ENCODE results near the gene AQP7. TPM values are rescaled to one million over a fixed set of nuclear protein-coding genes. Genes with fewer than 3 reads are reported as not detected.
"Not testable (repeated sequence)": the region's sequence is repeated elsewhere in the genome, so short reads cannot be mapped to it uniquely, and the experiment has no call there.

The AQP7 gene
- total and polyA plus RNA-seq, 7 experiments from 2014 or later, result 0.32 to 1.9 (median 0.87) TPM; not detected in 1

DNA sequence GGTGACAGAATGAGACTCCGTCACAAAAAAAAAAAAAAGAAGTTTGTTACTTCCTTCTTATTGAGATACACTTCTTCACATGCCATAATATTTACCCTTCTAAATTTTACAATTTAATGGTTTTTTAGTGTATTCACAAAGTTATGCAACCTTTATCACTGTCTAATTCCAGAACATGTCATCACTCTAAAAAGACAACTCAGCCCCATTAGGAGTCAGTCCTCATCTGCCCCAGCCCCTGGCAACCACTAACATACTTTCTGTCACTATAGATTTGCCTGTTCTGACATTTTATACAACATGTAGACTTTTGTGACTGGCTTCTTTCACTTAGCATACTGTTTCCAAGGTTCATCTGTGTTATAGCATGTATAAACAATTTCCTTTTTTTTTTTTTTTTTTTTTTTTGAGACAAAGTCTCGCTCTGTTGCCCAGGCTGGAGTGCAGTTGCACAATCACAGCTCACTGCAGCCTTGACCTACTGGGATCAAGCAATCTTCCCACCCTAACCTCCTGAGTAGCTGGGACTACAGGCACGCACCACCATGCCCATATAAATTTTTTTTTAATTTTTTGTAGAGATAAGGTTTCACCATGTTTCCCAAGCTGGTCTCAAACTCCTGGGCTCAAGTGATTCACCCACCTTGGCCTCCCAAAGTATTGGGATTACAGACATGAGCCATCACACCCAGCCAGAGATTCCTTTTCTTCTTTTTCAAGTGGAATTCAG lies 27.1 kb upstream of the AQP7 start:
- intact Hi-C loops (cut with micrococcal nuclease), result loop anchor here in 1 of 2 donors (2.0 kb wide), 1 partner anchor 15 kb away; no protein-coding TSS in a partner anchor
- POLR2A ChIA-PET, result no interaction called here
- H3K4me1 ChIP-seq (ENCODE audit: control insufficient read depth in 2 of 2, insufficient read depth in 2 of 2, low read length in 2 of 2), result no peaks in the 10 kb centered on the region
- DNase-seq (no peak), ATAC-seq (no peak)
- H3K4me3 Mint-ChIP-seq, result no peak overlapping the region
- H3K4me1 Mint-ChIP-seq, result peaks cover 0 to 15% (median 0%) of the 10 kb centered on the region in 7 donors
- CTCF ChIA-PET, result no interaction called here
- H3K9me3 Mint-ChIP-seq, result peaks cover 0 to 2% (median 0%) of the 10 kb centered on the region in 11 donors
- no peaks in the 10 kb centered on the region for H3K9me3 ChIP-seq (ENCODE audit: control insufficient read depth in 2 of 3, low read length in 3 of 3)
- H3K4me3 ChIP-seq (ENCODE audit: low read length), result no peak overlapping the region
- H3K27ac ChIP-seq (ENCODE audit: low read depth, low read length), result no peak overlapping the region
- H3K27me3 Mint-ChIP-seq, result no peaks in the 10 kb centered on the region
- H3K36me3 Mint-ChIP-seq, result peaks cover 0 to 1% (median 0%) of the 10 kb centered on the region in 5 donors
- no peaks in the 10 kb centered on the region for H3K36me3 ChIP-seq (ENCODE audit: control insufficient read depth in 2 of 3, insufficient read depth in 3 of 3, low read length in 3 of 3)
- peak overlapping the region in 5 of 9 donors; percentile 3 to 82 (median 27) for H3K27ac Mint-ChIP-seq
- no peaks in the 10 kb centered on the region for H3K27me3 ChIP-seq (ENCODE audit: control insufficient read depth in 2 of 2, insufficient read depth in 2 of 2, low read length in 2 of 2)

DNA sequence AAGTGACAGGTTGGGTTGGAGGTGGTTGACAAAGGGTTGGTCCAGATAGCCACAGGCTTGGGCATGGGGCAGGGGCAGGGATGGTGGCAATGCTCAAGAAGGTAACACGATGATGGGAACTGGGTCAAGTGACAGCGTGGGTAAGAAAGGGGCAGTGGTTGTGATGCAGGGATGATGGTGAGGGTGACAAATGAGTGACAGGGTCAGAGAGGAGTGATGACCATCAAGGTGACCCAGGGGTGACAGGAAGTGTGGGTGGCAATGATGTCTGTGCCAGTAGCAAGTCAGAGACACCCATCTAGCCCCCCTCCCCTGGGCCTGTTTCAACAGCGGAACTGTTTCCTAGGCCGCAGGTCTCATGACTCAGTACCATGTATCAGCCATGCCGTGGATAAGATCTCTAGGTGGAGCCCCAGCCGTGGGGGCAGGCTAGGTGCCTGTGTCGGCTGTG lies 24.5 kb upstream of the AQP7 start:
- ChIA-PET CTCF (interaction anchor here (1.4 kb wide), 1 partner anchor 24 kb away, joined by 4 read pairs; no protein-coding TSS in a partner anchor), POLR2A (no interaction called here)
- H3K27ac Mint-ChIP-seq, result peak overlapping the region in 2 of 9 donors; percentile 26 to 61
- ATAC-seq (peak; percentile 64), DNase-seq (no peak)
- Histone ChIP-seq H3K4me3 (ENCODE audit: low read length) (no peak overlapping the region), H3K9me3 (ENCODE audit: control insufficient read depth in 2 of 3, low read length in 3 of 3) (no peaks in the 10 kb centered on the region), H3K27me3 (ENCODE audit: control insufficient read depth in 2 of 2, insufficient read depth in 2 of 2, low read length in 2 of 2) (no peaks in the 10 kb centered on the region), H3K4me1 (ENCODE audit: control insufficient read depth in 2 of 2, insufficient read depth in 2 of 2, low read length in 2 of 2) (no peaks in the 10 kb centered on the region), H3K36me3 (ENCODE audit: control insufficient read depth in 2 of 3, insufficient read depth in 3 of 3, low read length in 3 of 3) (no peaks in the 10 kb centered on the region), H3K27ac (ENCODE audit: low read depth, low read length) (no peak overlapping the region)
- peaks cover 0 to 1% (median 0%) of the 10 kb centered on the region in 5 donors for H3K36me3 Mint-ChIP-seq
- H3K9me3 Mint-ChIP-seq, result peaks cover 0 to 1% (median 0%) of the 10 kb centered on the region in 11 donors
- H3K4me1 Mint-ChIP-seq, result peaks cover 0 to 11% (median 0%) of the 10 kb centered on the region in 7 donors
- no peak overlapping the region for H3K4me3 Mint-ChIP-seq
- intact Hi-C loops (cut with micrococcal nuclease), result no loop called here
- H3K27me3 Mint-ChIP-seq, result no peaks in the 10 kb centered on the region

GRCh38 chr9:33425128-33425533 lies 22.8 kb upstream of the AQP7 start:
- intact Hi-C loops (cut with micrococcal nuclease), result no loop called here
- CTCF ChIA-PET, result no interaction called here
- H3K36me3 Mint-ChIP-seq, result no peaks in the 10 kb centered on the region
- H3K4me1 ChIP-seq (ENCODE audit: control insufficient read depth in 2 of 2, insufficient read depth in 2 of 2, low read length in 2 of 2), result no peaks in the 10 kb centered on the region
- no peak overlapping the region for H3K4me3 Mint-ChIP-seq
- peaks cover 0 to 7% (median 0%) of the 10 kb centered on the region in 5 donors for H3K27me3 Mint-ChIP-seq
- no peaks in the 10 kb centered on the region for H3K9me3 ChIP-seq (ENCODE audit: control insufficient read depth in 2 of 3, low read length in 3 of 3)
- H3K9me3 Mint-ChIP-seq, result peaks cover 0 to 1% (median 0%) of the 10 kb centered on the region in 11 donors
- no peak overlapping the region for H3K27ac ChIP-seq (ENCODE audit: low read depth, low read length)
- DNase-seq (no peak), ATAC-seq (no peak)
- H3K4me3 ChIP-seq (ENCODE audit: low read length), result no peak overlapping the region
- peaks cover 0 to 12% (median 0%) of the 10 kb centered on the region in 7 donors for H3K4me1 Mint-ChIP-seq
- POLR2A ChIA-PET, result no interaction called here
- peak overlapping the region in 1 of 9 donors; percentile 25 for H3K27ac Mint-ChIP-seq
- H3K27me3 ChIP-seq (ENCODE audit: control insufficient read depth in 2 of 2, insufficient read depth in 2 of 2, low read length in 2 of 2), result no peaks in the 10 kb centered on the region
- no peaks in the 10 kb centered on the region for H3K36me3 ChIP-seq (ENCODE audit: control insufficient read depth in 2 of 3, insufficient read depth in 3 of 3, low read length in 3 of 3)

- H3K4me1 ChIP-seq (ENCODE audit: control insufficient read depth in 2 of 2, insufficient read depth in 2 of 2, low read length in 2 of 2); H3K9me3 Mint-ChIP-seq; POLR2A ChIA-PET; ATAC-seq; H3K4me3 ChIP-seq (ENCODE audit: low read length); DNase-seq; H3K36me3 Mint-ChIP-seq; H3K27ac Mint-ChIP-seq; H3K36me3 ChIP-seq (ENCODE audit: control insufficient read depth in 2 of 3, insufficient read depth in 3 of 3, low read length in 3 of 3); H3K9me3 ChIP-seq (ENCODE audit: control insufficient read depth in 2 of 3, low read length in 3 of 3); H3K27me3 ChIP-seq (ENCODE audit: control insufficient read depth in 2 of 2, insufficient read depth in 2 of 2, low read length in 2 of 2); CTCF ChIA-PET; H3K4me3 Mint-ChIP-seq; H3K27ac ChIP-seq (ENCODE audit: low read depth, low read length); intact Hi-C loops (cut with micrococcal nuclease); H3K27me3 Mint-ChIP-seq: not testable (repeated sequence)
- peaks cover 0 to 13% (median 0%) of the 10 kb centered on the region in 7 donors for H3K4me1 Mint-ChIP-seq
Observed at GRCh38 chr9:33424492-33424891, 22.1 kb upstream of the AQP7 start.

GRCh38 chr9:33424043-33424442 lies 21.7 kb upstream of the AQP7 start:
- H3K4me3 Mint-ChIP-seq; ATAC-seq; H3K27ac ChIP-seq (ENCODE audit: low read depth, low read length); H3K36me3 Mint-ChIP-seq; H3K4me3 ChIP-seq (ENCODE audit: low read length); DNase-seq; H3K36me3 ChIP-seq (ENCODE audit: control insufficient read depth in 2 of 3, insufficient read depth in 3 of 3, low read length in 3 of 3); H3K9me3 ChIP-seq (ENCODE audit: control insufficient read depth in 2 of 3, low read length in 3 of 3); H3K27ac Mint-ChIP-seq; POLR2A ChIA-PET; intact Hi-C loops (cut with micrococcal nuclease); H3K27me3 ChIP-seq (ENCODE audit: control insufficient read depth in 2 of 2, insufficient read depth in 2 of 2, low read length in 2 of 2); H3K4me1 ChIP-seq (ENCODE audit: control insufficient read depth in 2 of 2, insufficient read depth in 2 of 2, low read length in 2 of 2); CTCF ChIA-PET; H3K9me3 Mint-ChIP-seq: not testable (repeated sequence)
- Mint-ChIP-seq H3K4me1 (peaks cover 0 to 13% (median 0%) of the 10 kb centered on the region in 7 donors), H3K27me3 (peaks cover 0 to 11% (median 0%) of the 10 kb centered on the region in 5 donors)

GRCh38 chr9:33419708-33420303 lies 17.4 kb upstream of the AQP7 start:
- Histone ChIP-seq H3K4me3 (ENCODE audit: low read length) (no peak overlapping the region), H3K4me1 (ENCODE audit: control insufficient read depth in 2 of 2, insufficient read depth in 2 of 2, low read length in 2 of 2) (peaks cover 30 to 34% of the 10 kb centered on the region in 2 donors), H3K27ac (ENCODE audit: low read depth, low read length) (no peak overlapping the region), H3K36me3 (ENCODE audit: control insufficient read depth in 2 of 3, insufficient read depth in 3 of 3, low read length in 3 of 3) (no peaks in the 10 kb centered on the region), H3K27me3 (ENCODE audit: control insufficient read depth in 2 of 2, insufficient read depth in 2 of 2, low read length in 2 of 2) (no peaks in the 10 kb centered on the region), H3K9me3 (ENCODE audit: control insufficient read depth in 2 of 3, low read length in 3 of 3) (no peaks in the 10 kb centered on the region)
- POLR2A ChIA-PET, result interaction anchor here (0.6 to 0.9 kb wide), 2 partner anchors 59 to 626 kb away, joined by 3 read pairs; no protein-coding TSS in a partner anchor
- no peak for DNase-seq
- no peak overlapping the region for H3K4me3 Mint-ChIP-seq
- no peaks in the 10 kb centered on the region for H3K9me3 Mint-ChIP-seq
- H3K36me3 Mint-ChIP-seq, result no peaks in the 10 kb centered on the region
- CTCF ChIA-PET, result interaction anchor here (0.6 to 12.1 kb wide), 3 partner anchors 31 to 50 kb away, joined by 3 to 134 read pairs (median 7); partner anchors contain the start of gene AQP3
- H3K27me3 Mint-ChIP-seq, result peaks cover 0 to 11% (median 0%) of the 10 kb centered on the region in 5 donors
- intact Hi-C loops (cut with micrococcal nuclease), result loop anchor here in 1 of 2 donors (5.0 kb wide), 1 partner anchor 92 kb away; no protein-coding TSS in a partner anchor
- ATAC-seq, result no peak
- H3K4me1 Mint-ChIP-seq, result peaks cover 30 to 44% (median 35%) of the 10 kb centered on the region in 7 donors
- peak overlapping the region in 5 of 9 donors; percentile 2 to 68 (median 28) for H3K27ac Mint-ChIP-seq

Measured in naive thymus-derived CD4-positive, alpha-beta T cell (primary cell).